Measurements from ENCODE around the gene RBMS1. TPM values are rescaled to one million over a fixed set of nuclear protein-coding genes. Genes with fewer than 3 reads are reported as not detected.
A peak's percentile ranks its signal among the peaks of the same experiment; 100 is the strongest.

Gene RBMS1
- total RNA-seq, 4 donors from 2014 or later = 68.1 to 83.4 (median 72.5) TPM

GRCh38 chr2:160376576-160376975 is 117.0 kb downstream of the RBMS1 start:
- 50% methylated on average over 4 of the region's 4 CpGs for WGBS, 2 donors
- Histone ChIP-seq H3K36me3 (no peaks in the 10 kb centered on the region), H3K27me3 (no peaks in the 10 kb centered on the region), H3K4me1 (peaks cover 5 to 100% (median 88%) of the 10 kb centered on the region in 4 donors), H3K9me3 (no peaks in the 10 kb centered on the region), H3K27ac (peak overlapping the region in 2 of 4 donors; percentile 60 to 68), H3K4me3 (no peak overlapping the region)
- no peak for DNase-seq (ENCODE audit: low spot score in 2 of 2)
- TF ChIP-seq CTCF (IDR thresholded peaks at IDR 0.05) (no peak), EP300 (IDR thresholded peaks at IDR 0.05) (no peak), POLR2A (IDR thresholded peaks at IDR 0.05) (no peak)

DNA sequence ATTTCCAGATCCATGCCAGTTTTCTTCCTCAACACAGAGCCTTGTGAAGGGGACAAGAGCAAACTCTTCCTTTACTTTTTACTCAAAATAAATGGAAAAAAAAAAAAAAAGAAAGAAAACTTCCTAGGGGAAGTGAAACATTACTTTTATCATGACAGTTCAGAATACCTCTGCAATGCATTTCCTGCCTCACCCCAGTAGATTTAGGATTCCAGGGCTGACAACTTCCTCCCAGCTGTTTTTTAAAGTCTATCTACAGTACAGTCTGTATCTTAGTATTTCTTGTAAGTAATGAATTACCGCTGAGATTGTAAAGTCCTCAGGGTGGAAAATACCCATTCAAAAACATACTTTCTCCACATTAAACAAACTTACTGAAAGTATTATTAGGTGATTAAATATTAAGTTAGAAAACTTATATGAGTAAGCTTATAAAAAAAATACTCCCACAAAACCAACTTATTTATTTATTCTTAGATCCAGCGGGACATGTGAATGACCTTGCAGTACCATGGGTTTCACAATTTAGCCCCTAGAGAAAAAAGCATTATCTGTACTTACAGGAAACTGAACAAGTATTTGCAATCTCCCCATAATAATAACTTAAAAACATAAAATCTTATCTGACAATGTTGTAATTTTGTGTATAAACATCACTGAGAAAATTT is 117.7 kb downstream of the RBMS1 start:
- 32 to 34% methylated on average over 2 of the region's 2 CpGs for WGBS, 2 donors
- no peaks in the 10 kb centered on the region for H3K27me3 ChIP-seq
- H3K4me3 ChIP-seq = no peak overlapping the region
- peaks cover 5 to 100% (median 86%) of the 10 kb centered on the region in 4 donors for H3K4me1 ChIP-seq
- no peaks in the 10 kb centered on the region for H3K36me3 ChIP-seq
- TF ChIP-seq EP300 (IDR thresholded peaks at IDR 0.05) = peak; percentile 60 to 71
- TF ChIP-seq CTCF (IDR thresholded peaks at IDR 0.05) = no peak
- DNase-seq (ENCODE audit: low spot score in 2 of 2) = no peak
- peak overlapping the region in 2 of 4 donors; percentile 60 to 68 for H3K27ac ChIP-seq
- H3K9me3 ChIP-seq = no peaks in the 10 kb centered on the region

- Histone ChIP-seq H3K4me1 (peaks cover 5 to 100% (median 81%) of the 10 kb centered on the region in 4 donors), H3K9me3 (no peaks in the 10 kb centered on the region), H3K27me3 (no peaks in the 10 kb centered on the region), H3K27ac (peak overlapping the region in 2 of 4 donors; percentile 60 to 68), H3K36me3 (no peaks in the 10 kb centered on the region), H3K4me3 (no peak overlapping the region)
- no peak for DNase-seq (ENCODE audit: low spot score in 2 of 2)
- 69 to 72% methylated on average over 4 of the region's 4 CpGs for WGBS, 2 donors
- TF ChIP-seq CTCF (IDR thresholded peaks at IDR 0.05) (no peak), EP300 (IDR thresholded peaks at IDR 0.05) (no peak), POLR2A (IDR thresholded peaks at IDR 0.05) (no peak)
Observed at GRCh38 chr2:160375037-160375436, 118.6 kb downstream of the RBMS1 start.

- no peaks in the 10 kb centered on the region for H3K9me3 ChIP-seq
- TF ChIP-seq EP300 (IDR thresholded peaks at IDR 0.05) (no peak), CTCF (IDR thresholded peaks at IDR 0.05) (no peak), POLR2A (IDR thresholded peaks at IDR 0.05) (no peak)
- peaks cover 5 to 100% (median 73%) of the 10 kb centered on the region in 4 donors for H3K4me1 ChIP-seq
- no peaks in the 10 kb centered on the region for H3K27me3 ChIP-seq
- no peak for DNase-seq (ENCODE audit: low spot score in 2 of 2)
- no peaks in the 10 kb centered on the region for H3K36me3 ChIP-seq
- H3K27ac ChIP-seq = peak overlapping the region in 2 of 4 donors; percentile 54 to 62
- no peak overlapping the region for H3K4me3 ChIP-seq
Observed at GRCh38 chr2:160373666-160374065, 119.9 kb downstream of the RBMS1 start.

GRCh38 chr2:160373263-160373662 is 120.3 kb downstream of the RBMS1 start:
- Histone ChIP-seq H3K27ac (peak overlapping the region in 2 of 4 donors; percentile 54 to 62), H3K36me3 (no peaks in the 10 kb centered on the region), H3K9me3 (no peaks in the 10 kb centered on the region), H3K4me3 (no peak overlapping the region), H3K4me1 (peaks cover 5 to 100% (median 73%) of the 10 kb centered on the region in 4 donors), H3K27me3 (no peaks in the 10 kb centered on the region)
- no peak for DNase-seq (ENCODE audit: low spot score in 2 of 2)
- TF ChIP-seq EP300 (IDR thresholded peaks at IDR 0.05) (no peak), CTCF (IDR thresholded peaks at IDR 0.05) (no peak)
- WGBS, 2 donors = 55 to 71% methylated on average over 2 of the region's 2 CpGs

All from tibial nerve (tissue), 4 donors.